ENCODE data around the gene PAPLN. TPM values are rescaled to one million over a fixed set of nuclear protein-coding genes. Genes with fewer than 3 reads are reported as not detected.

The PAPLN gene
- total and polyA plus RNA-seq, 5 experiments from 2014 or later = 0.07 to 0.37 (median 0.10) TPM

- no peak for ATAC-seq
Measured at GRCh38 chr14:73260574-73260973, 23.3 kb downstream of the PAPLN start.

GRCh38 chr14:73261075-73261474, 23.8 kb downstream of the PAPLN start:
- POLR2A ChIA-PET = no interaction called here
- H3K36me3 Mint-ChIP-seq = no peaks in the 10 kb centered on the region
- no peaks in the 10 kb centered on the region for H3K9me3 Mint-ChIP-seq
- no peak overlapping the region for H3K4me3 Mint-ChIP-seq
- no peak for DNase-seq
- ATAC-seq = no peak
- no peak overlapping the region for H3K27ac Mint-ChIP-seq
- H3K27me3 Mint-ChIP-seq = peaks cover 0 to 27% (median 14%) of the 10 kb centered on the region in 5 donors
- H3K4me1 Mint-ChIP-seq = peaks cover 0 to 3% (median 0%) of the 10 kb centered on the region in 4 donors

More at GRCh38 chr14:73260574-73260973, 23.3 kb downstream of the PAPLN start:
- Mint-ChIP-seq H3K4me1 (peaks cover 0 to 3% (median 0%) of the 10 kb centered on the region in 4 donors), H3K27ac (no peak overlapping the region), H3K27me3 (peaks cover 0 to 22% (median 14%) of the 10 kb centered on the region in 5 donors), H3K9me3 (no peaks in the 10 kb centered on the region), H3K36me3 (no peaks in the 10 kb centered on the region), H3K4me3 (no peak overlapping the region)
- POLR2A ChIA-PET = no interaction called here
- no peak for DNase-seq

- Mint-ChIP-seq H3K9me3 (no peaks in the 10 kb centered on the region), H3K27me3 (peaks cover 0 to 29% (median 14%) of the 10 kb centered on the region in 5 donors), H3K4me1 (peaks cover 0 to 3% (median 0%) of the 10 kb centered on the region in 4 donors), H3K36me3 (no peaks in the 10 kb centered on the region), H3K27ac (no peak overlapping the region), H3K4me3 (no peak overlapping the region)
- no peak for ATAC-seq
- peak in 1 of 10 donors; percentile 8 for DNase-seq
- POLR2A ChIA-PET = no interaction called here
Measured at GRCh38 chr14:73261520-73262426, 24.5 kb downstream of the PAPLN start.

- Mint-ChIP-seq H3K9me3 (no peaks in the 10 kb centered on the region), H3K36me3 (no peaks in the 10 kb centered on the region), H3K4me1 (peaks cover 0 to 3% (median 0%) of the 10 kb centered on the region in 4 donors), H3K4me3 (no peak overlapping the region), H3K27me3 (peaks cover 0 to 35% (median 14%) of the 10 kb centered on the region in 5 donors), H3K27ac (no peak overlapping the region)
- DNase-seq (peak in 1 of 10 donors; percentile 12), ATAC-seq (no peak)
- POLR2A ChIA-PET = no interaction called here
Measured at GRCh38 chr14:73262427-73263183, 25.3 kb downstream of the PAPLN start.

- ATAC-seq (no peak), DNase-seq (no peak)
- no peaks in the 10 kb centered on the region for H3K36me3 Mint-ChIP-seq
- H3K4me1 Mint-ChIP-seq = peaks cover 0 to 4% (median 0%) of the 10 kb centered on the region in 4 donors
- H3K4me3 Mint-ChIP-seq = no peak overlapping the region
- no peak overlapping the region for H3K27ac Mint-ChIP-seq
- POLR2A ChIA-PET = no interaction called here
- H3K9me3 Mint-ChIP-seq = no peaks in the 10 kb centered on the region
- peaks cover 0 to 45% (median 21%) of the 10 kb centered on the region in 5 donors for H3K27me3 Mint-ChIP-seq
Measured at GRCh38 chr14:73263606-73264005, 26.3 kb downstream of the PAPLN start.

GRCh38 chr14:73264080-73264884, 27.0 kb downstream of the PAPLN start:
- no peak for DNase-seq
- peak overlapping the region in 1 of 10 donors; percentile 24 for H3K4me3 Mint-ChIP-seq
- H3K27ac Mint-ChIP-seq = no peak overlapping the region

GRCh38 chr14:73264885-73265720, 27.8 kb downstream of the PAPLN start:
- no peak for DNase-seq
- no peak for ATAC-seq
- no peak overlapping the region for H3K4me3 Mint-ChIP-seq
- H3K27ac Mint-ChIP-seq = peak overlapping the region in 1 of 10 donors; percentile 74
- H3K27me3 Mint-ChIP-seq = peaks cover 0 to 58% (median 27%) of the 10 kb centered on the region in 5 donors
- no peaks in the 10 kb centered on the region for H3K9me3 Mint-ChIP-seq
- H3K4me1 Mint-ChIP-seq = peaks cover 7 to 12% (median 9%) of the 10 kb centered on the region in 4 donors
- no peaks in the 10 kb centered on the region for H3K36me3 Mint-ChIP-seq
- POLR2A ChIA-PET = no interaction called here

More at GRCh38 chr14:73264080-73264884, 27.0 kb downstream of the PAPLN start:
- H3K4me1 Mint-ChIP-seq = peaks cover 1 to 6% (median 3%) of the 10 kb centered on the region in 4 donors
- H3K27me3 Mint-ChIP-seq = peaks cover 0 to 52% (median 26%) of the 10 kb centered on the region in 5 donors
- POLR2A ChIA-PET = no interaction called here
- H3K36me3 Mint-ChIP-seq = no peaks in the 10 kb centered on the region
- ATAC-seq = no peak
- H3K9me3 Mint-ChIP-seq = no peaks in the 10 kb centered on the region

- H3K4me3 Mint-ChIP-seq = no peak overlapping the region
- H3K27ac Mint-ChIP-seq = no peak overlapping the region
- H3K36me3 Mint-ChIP-seq = no peaks in the 10 kb centered on the region
- ATAC-seq (no peak), DNase-seq (no peak)
- POLR2A ChIA-PET = no interaction called here
- H3K4me1 Mint-ChIP-seq = peaks cover 10 to 18% (median 14%) of the 10 kb centered on the region in 4 donors
- H3K9me3 Mint-ChIP-seq = peaks cover 0 to 2% (median 0%) of the 10 kb centered on the region in 9 donors
- H3K27me3 Mint-ChIP-seq = peaks cover 1 to 64% (median 30%) of the 10 kb centered on the region in 5 donors
Measured at GRCh38 chr14:73265721-73266046, 28.4 kb downstream of the PAPLN start.

- Mint-ChIP-seq H3K36me3 (no peaks in the 10 kb centered on the region), H3K9me3 (peaks cover 0 to 2% (median 0%) of the 10 kb centered on the region in 9 donors), H3K4me1 (peaks cover 10 to 21% (median 16%) of the 10 kb centered on the region in 4 donors), H3K4me3 (no peak overlapping the region), H3K27me3 (peaks cover 1 to 65% (median 30%) of the 10 kb centered on the region in 5 donors), H3K27ac (no peak overlapping the region)
- POLR2A ChIA-PET = interaction anchor here (0.6 kb wide), 1 partner anchor 238 kb away, joined by 3 read pairs; no protein-coding TSS in a partner anchor
- DNase-seq = no peak
- no peak for ATAC-seq
Measured at GRCh38 chr14:73266317-73266716, 29.0 kb downstream of the PAPLN start.

GRCh38 chr14:73267474-73267873, 30.2 kb downstream of the PAPLN start:
- peaks cover 0 to 2% (median 0%) of the 10 kb centered on the region in 9 donors for H3K9me3 Mint-ChIP-seq
- no peak overlapping the region for H3K27ac Mint-ChIP-seq
- H3K36me3 Mint-ChIP-seq = no peaks in the 10 kb centered on the region
- H3K4me3 Mint-ChIP-seq = no peak overlapping the region
- peaks cover 10 to 21% (median 16%) of the 10 kb centered on the region in 4 donors for H3K4me1 Mint-ChIP-seq
- ATAC-seq = no peak
- DNase-seq = no peak
- H3K27me3 Mint-ChIP-seq = peaks cover 1 to 65% (median 28%) of the 10 kb centered on the region in 5 donors
- POLR2A ChIA-PET = no interaction called here

- peak; percentile 61 to 75 for ATAC-seq
- Mint-ChIP-seq H3K27me3 (peaks cover 1 to 50% (median 15%) of the 10 kb centered on the region in 5 donors), H3K27ac (peak overlapping the region in 3 of 10 donors; percentile 18 to 64 (median 37)), H3K9me3 (peaks cover 0 to 2% (median 0%) of the 10 kb centered on the region in 9 donors), H3K4me1 (peaks cover 7 to 21% (median 16%) of the 10 kb centered on the region in 4 donors), H3K4me3 (peak overlapping the region; percentile 34 to 83 (median 71)), H3K36me3 (peaks cover 0 to 17% (median 2%) of the 10 kb centered on the region in 3 donors)
- POLR2A ChIA-PET = no interaction called here
- peak in 1 of 10 donors; percentile 21 for DNase-seq
Measured at GRCh38 chr14:73269729-73270531, 32.6 kb downstream of the PAPLN start.

Data from naive thymus-derived CD8-positive, alpha-beta T cell (primary cell).